Kidney epithelial cell (primary cell): ENCODE measurements around the gene LONP2. TPM values are rescaled to one million over a fixed set of nuclear protein-coding genes. Genes with fewer than 3 reads are reported as not detected.

Experiments used
- DNase-seq: peaks from one replicate; pipeline ENCODE4 v3.0.0-alpha.2; 2010; ENCODE audit warnings: low read depth
- H3K27me3 ChIP-seq: 2 replicates; pipeline ENCODE4 v1.6.0; 2011; ENCODE audit warnings: low read length; ENCODE audit not compliant: control insufficient read depth, insufficient read depth
- H3K36me3 ChIP-seq: 2 replicates; pipeline ENCODE4 v1.5.1; 2011; ENCODE audit warnings: low read length; ENCODE audit not compliant: control insufficient read depth, insufficient read depth
- H3K4me3 ChIP-seq: 2 replicates; pipeline ENCODE4 v1.5.1; 2011; ENCODE audit warnings: low read depth, mild to moderate bottlenecking, control low read depth, low read length
- CTCF ChIP-seq: IDR thresholded peaks from 2 replicates; pipeline ENCODE4 v1.5.1; 2011; ENCODE audit warnings: mild to moderate bottlenecking, moderate library complexity, low read length, control low read depth, inconsistent platforms; ENCODE audit not compliant: insufficient read depth, poor library complexity, severe bottlenecking
- total RNA-seq: library from RNA; depleted of rRNA; stranded (reverse); fragments of >200 nt; gene quantifications from 2 replicates; pipeline ENCODE4 v1.2.3, GENCODE V29; 2015

LONP2 gene
- total RNA-seq, 1 donor from 2014 or later: 29.1 TPM

GRCh38 chr16:48287239-48287638, 43.1 kb downstream of the LONP2 start:
- Histone ChIP-seq H3K27me3 (no peaks in the 10 kb centered on the region), H3K36me3 (no peaks in the 10 kb centered on the region), H3K4me3 (no peak overlapping the region)
- DNase-seq: no peak
- TF ChIP-seq CTCF: no peak

GRCh38 chr16:48291303-48291702, 47.2 kb downstream of the LONP2 start:
- Histone ChIP-seq H3K36me3 (no peaks in the 10 kb centered on the region), H3K4me3 (no peak overlapping the region), H3K27me3 (no peaks in the 10 kb centered on the region)
- DNase-seq: no peak
- no peak for TF ChIP-seq CTCF

- no peak overlapping the region for H3K4me3 ChIP-seq
- no peak for DNase-seq
Measured at GRCh38 chr16:48291754-48292153, 47.7 kb downstream of the LONP2 start.

GRCh38 chr16:48292452-48292851, 48.4 kb downstream of the LONP2 start:
- Histone ChIP-seq H3K27me3 (no peaks in the 10 kb centered on the region), H3K4me3 (no peak overlapping the region), H3K36me3 (no peaks in the 10 kb centered on the region)
- no peak for TF ChIP-seq CTCF
- no peak for DNase-seq

More at GRCh38 chr16:48291754-48292153, 47.7 kb downstream of the LONP2 start:
- Histone ChIP-seq H3K36me3 (no peaks in the 10 kb centered on the region), H3K27me3 (no peaks in the 10 kb centered on the region)
- TF ChIP-seq CTCF: no peak

GRCh38 chr16:48294724-48295123, 50.6 kb downstream of the LONP2 start:
- no peaks in the 10 kb centered on the region for H3K36me3 ChIP-seq
- no peaks in the 10 kb centered on the region for H3K27me3 ChIP-seq
- no peak for TF ChIP-seq CTCF
- H3K4me3 ChIP-seq: no peak overlapping the region
- DNase-seq: no peak

- DNase-seq: no peak
Measured at GRCh38 chr16:48295488-48296281, 51.6 kb downstream of the LONP2 start.

More at GRCh38 chr16:48295488-48296281, 51.6 kb downstream of the LONP2 start:
- no peaks in the 10 kb centered on the region for H3K36me3 ChIP-seq
- no peaks in the 10 kb centered on the region for H3K27me3 ChIP-seq
- H3K4me3 ChIP-seq: no peak overlapping the region
- TF ChIP-seq CTCF: no peak
